ENCODE data around the gene HOXA9.

HOXA9 gene

GRCh38 chr7:27179503-27180430 lies 14.4 kb upstream of the HOXA9 start:
- TF ChIP-seq MAX (IDR thresholded peaks at IDR 0.05; ENCODE audit: low read depth, low read length) (peak; percentile 56), POLR2A (IDR thresholded peaks at IDR 0.05; ENCODE audit: extremely low read depth, insufficient read length) (no peak), MYC (IDR thresholded peaks at IDR 0.05; ENCODE audit: low read depth, low read length) (0 out of 2 replicates have a peak, but pooled peaks have one; percentile 12)
- TF ChIP-seq, protein P1, sequence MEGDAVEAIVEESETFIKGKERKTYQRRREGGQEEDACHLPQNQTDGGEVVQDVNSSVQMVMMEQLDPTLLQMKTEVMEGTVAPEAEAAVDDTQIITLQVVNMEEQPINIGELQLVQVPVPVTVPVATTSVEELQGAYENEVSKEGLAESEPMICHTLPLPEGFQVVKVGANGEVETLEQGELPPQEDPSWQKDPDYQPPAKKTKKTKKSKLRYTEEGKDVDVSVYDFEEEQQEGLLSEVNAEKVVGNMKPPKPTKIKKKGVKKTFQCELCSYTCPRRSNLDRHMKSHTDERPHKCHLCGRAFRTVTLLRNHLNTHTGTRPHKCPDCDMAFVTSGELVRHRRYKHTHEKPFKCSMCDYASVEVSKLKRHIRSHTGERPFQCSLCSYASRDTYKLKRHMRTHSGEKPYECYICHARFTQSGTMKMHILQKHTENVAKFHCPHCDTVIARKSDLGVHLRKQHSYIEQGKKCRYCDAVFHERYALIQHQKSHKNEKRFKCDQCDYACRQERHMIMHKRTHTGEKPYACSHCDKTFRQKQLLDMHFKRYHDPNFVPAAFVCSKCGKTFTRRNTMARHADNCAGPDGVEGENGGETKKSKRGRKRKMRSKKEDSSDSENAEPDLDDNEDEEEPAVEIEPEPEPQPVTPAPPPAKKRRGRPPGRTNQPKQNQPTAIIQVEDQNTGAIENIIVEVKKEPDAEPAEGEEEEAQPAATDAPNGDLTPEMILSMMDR (IDR thresholded peaks at IDR 0.05; ENCODE audit: low read depth, low read length): peak; percentile 96
- peak; percentile 89 for DNase-seq (ENCODE audit: low read depth)
- H3K4me3 ChIP-seq (ENCODE audit: low read depth, low read length): no peak overlapping the region

DNA sequence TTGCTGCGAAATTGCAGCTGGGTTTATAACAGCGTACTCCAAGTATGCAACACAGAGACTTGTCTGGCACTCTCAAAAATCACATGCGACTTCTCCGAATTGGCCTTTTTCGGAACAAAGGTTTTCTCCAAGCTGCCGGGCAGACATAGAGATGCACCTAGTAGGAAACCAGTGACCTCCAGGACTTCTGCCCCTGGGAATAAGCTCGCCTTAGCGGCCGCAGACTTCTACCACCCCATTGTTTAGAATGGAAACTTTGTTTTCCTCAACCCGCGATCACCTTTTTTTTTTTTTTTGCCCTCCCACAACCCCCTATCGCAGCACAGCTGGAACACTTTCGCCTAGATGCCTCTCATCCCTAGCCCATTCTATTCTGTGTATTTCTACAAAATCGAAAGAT lies 13.7 kb upstream of the HOXA9 start:
- no peak overlapping the region for H3K4me3 ChIP-seq (ENCODE audit: low read depth, low read length)
- TF ChIP-seq MAX (IDR thresholded peaks at IDR 0.05; ENCODE audit: low read depth, low read length): no peak
- TF ChIP-seq, protein P1 (IDR thresholded peaks at IDR 0.05; ENCODE audit: low read depth, low read length): no peak
- no peak for TF ChIP-seq MYC (IDR thresholded peaks at IDR 0.05; ENCODE audit: low read depth, low read length)
- DNase-seq (ENCODE audit: low read depth): no peak

DNA sequence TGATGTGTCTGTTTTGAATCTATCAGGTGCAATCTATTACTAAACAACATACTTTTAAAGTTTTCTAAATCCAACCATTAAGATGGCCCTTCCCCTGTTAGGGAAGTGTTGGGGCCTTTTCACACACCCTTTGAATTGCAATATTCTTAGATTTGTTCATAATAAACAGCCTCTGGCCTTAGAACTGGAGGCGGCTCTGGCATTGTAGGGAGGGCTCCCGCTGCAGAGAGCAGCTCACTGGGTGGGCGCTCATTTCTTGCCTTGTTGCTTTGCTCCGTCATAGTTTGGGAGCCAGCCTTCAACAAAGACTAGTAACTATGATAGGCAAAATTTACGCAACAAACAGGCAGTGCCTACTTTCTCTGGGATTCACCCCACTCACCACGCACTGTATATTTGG lies 13.0 kb upstream of the HOXA9 start:
- no peak overlapping the region for H3K4me3 ChIP-seq (ENCODE audit: low read depth, low read length)
- DNase-seq (ENCODE audit: low read depth): no peak
- TF ChIP-seq MYC (IDR thresholded peaks at IDR 0.05; ENCODE audit: low read depth, low read length) (no peak), POLR2A (IDR thresholded peaks at IDR 0.05; ENCODE audit: extremely low read depth, insufficient read length) (no peak), MAX (IDR thresholded peaks at IDR 0.05; ENCODE audit: low read depth, low read length) (no peak)
- TF ChIP-seq, protein P1 (IDR thresholded peaks at IDR 0.05; ENCODE audit: low read depth, low read length): no peak

DNA sequence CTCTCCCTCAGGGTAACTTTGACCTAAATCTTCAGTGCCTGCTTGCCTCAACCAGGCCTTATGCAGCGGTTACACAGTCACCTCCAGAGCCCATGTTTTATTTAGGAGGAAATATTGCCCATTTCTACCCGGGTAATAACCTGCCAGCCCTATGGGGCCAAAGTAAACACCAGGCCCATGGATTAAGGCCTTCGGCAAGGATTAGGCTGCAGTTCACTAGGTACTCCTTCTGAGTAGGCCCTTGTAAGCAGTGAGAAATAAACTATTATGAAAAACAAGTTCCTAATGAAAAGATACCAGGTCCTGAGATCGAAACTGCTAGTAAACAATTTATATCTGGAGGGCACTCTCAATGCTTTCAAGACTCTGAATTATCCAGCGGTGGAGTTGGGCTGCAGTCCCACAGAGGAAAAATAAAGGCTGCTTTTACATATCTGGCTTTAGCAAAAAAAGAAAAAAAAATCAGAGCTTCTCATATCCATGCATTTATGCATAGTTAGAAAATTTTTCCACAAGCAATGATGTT lies 12.5 kb upstream of the HOXA9 start:
- H3K4me3 ChIP-seq (ENCODE audit: low read depth, low read length): no peak overlapping the region
- DNase-seq (ENCODE audit: low read depth): no peak
- TF ChIP-seq MAX (IDR thresholded peaks at IDR 0.05; ENCODE audit: low read depth, low read length) (no peak), MYC (IDR thresholded peaks at IDR 0.05; ENCODE audit: low read depth, low read length) (no peak), POLR2A (IDR thresholded peaks at IDR 0.05; ENCODE audit: extremely low read depth, insufficient read length) (no peak)
- TF ChIP-seq, protein P1 (IDR thresholded peaks at IDR 0.05; ENCODE audit: low read depth, low read length): no peak

DNA sequence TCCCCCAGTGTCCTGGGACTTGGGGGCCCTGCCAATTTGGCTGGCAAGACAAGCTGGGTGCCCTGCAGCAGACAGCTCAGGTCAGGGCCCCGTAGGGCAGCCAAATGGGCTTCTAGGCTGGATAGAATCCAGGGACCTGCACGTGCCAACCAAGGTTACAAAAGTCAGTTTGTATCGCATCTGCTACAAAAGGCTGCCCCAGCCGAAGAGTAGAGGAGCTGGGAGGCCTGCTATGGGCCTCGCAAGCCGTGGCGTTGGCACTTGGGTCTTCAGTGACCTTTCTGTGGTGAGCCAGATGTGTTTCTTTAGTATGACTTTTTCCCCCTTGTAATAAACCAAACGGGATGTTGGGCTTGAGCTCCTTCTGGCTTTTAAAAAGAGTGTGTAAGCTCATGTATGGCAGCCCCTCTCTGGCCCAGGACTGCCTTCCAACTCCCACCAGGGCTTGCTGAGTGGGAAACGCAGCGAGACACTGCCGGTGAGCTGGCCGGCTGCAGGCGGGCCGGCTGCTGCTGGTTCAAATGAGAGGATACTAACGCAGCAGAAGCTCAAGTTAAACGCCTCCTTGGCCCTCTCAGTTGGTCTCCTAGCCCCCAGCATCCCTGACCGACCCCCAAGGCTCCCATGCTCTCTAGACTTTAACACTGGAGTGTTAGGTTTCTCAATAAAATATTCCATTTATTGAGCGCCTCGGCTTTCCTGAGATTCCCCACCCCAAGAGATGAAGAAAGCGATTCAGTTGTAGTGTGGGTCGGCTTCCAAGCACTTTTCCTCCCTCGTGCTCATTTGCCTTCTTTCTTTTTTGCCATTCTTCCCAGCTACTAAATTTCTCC lies 11.8 kb upstream of the HOXA9 start:
- no peak for DNase-seq (ENCODE audit: low read depth)
- H3K4me3 ChIP-seq (ENCODE audit: low read depth, low read length): no peak overlapping the region
- TF ChIP-seq MYC (IDR thresholded peaks at IDR 0.05; ENCODE audit: low read depth, low read length) (no peak), POLR2A (IDR thresholded peaks at IDR 0.05; ENCODE audit: extremely low read depth, insufficient read length) (no peak), MAX (IDR thresholded peaks at IDR 0.05; ENCODE audit: low read depth, low read length) (no peak)
- TF ChIP-seq, protein P1 (IDR thresholded peaks at IDR 0.05; ENCODE audit: low read depth, low read length): no peak

Data from NB4 (cell line).